ENCODE results near the gene IFNGR2.

DNA sequence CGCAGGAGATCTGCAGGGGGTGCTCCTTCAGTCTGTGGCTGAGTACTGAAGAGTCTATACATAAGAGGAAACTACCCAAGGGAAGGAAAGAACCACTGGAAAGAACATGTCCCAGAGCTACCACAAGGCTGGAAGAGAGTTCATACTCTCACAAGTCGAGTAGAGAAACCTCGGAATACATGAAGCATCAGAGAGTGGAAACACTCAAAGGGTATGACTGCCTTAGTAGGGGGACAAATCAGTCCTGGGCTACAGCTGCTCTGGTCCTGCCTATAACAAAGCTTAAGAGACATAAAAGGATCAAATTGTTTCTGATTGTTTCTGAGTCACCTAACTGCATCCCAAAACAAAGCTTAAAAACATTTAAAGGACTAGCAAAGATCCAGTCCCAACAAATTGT is 49.1 kb downstream of the IFNGR2 start:
- TF ChIP-seq, protein P1, sequence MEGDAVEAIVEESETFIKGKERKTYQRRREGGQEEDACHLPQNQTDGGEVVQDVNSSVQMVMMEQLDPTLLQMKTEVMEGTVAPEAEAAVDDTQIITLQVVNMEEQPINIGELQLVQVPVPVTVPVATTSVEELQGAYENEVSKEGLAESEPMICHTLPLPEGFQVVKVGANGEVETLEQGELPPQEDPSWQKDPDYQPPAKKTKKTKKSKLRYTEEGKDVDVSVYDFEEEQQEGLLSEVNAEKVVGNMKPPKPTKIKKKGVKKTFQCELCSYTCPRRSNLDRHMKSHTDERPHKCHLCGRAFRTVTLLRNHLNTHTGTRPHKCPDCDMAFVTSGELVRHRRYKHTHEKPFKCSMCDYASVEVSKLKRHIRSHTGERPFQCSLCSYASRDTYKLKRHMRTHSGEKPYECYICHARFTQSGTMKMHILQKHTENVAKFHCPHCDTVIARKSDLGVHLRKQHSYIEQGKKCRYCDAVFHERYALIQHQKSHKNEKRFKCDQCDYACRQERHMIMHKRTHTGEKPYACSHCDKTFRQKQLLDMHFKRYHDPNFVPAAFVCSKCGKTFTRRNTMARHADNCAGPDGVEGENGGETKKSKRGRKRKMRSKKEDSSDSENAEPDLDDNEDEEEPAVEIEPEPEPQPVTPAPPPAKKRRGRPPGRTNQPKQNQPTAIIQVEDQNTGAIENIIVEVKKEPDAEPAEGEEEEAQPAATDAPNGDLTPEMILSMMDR (conservative IDR thresholded peaks at IDR 0.05 in 1 of 2, IDR thresholded peaks at IDR 0.05 in 1 of 2; ENCODE audit: low read depth in 1 of 2, low read length in 2 of 2): no peak
- no peak for TF ChIP-seq EZH2 (IDR thresholded peaks at IDR 0.05; ENCODE audit: low read length, missing control alignments)
